Activated CD8-positive, alpha-beta T cell treated with anti-CD3 and anti-CD28 coated beads for 36 hours (primary cell): ENCODE data around the gene UBAC2. TPM values are rescaled to one million over a fixed set of nuclear protein-coding genes. Genes with fewer than 3 reads are reported as not detected.

Experiments
- ATAC-seq: fragments of 200-7000 bp; cut with Tn5 transposase; one replicate; pipeline ENCODE4 v1.10.0; 2021; ENCODE audit warnings: mild to moderate bottlenecking, moderate library complexity
- CTCF ChIA-PET: fragments of 350-600 bp; sonication (Branson Sonifier 250); formaldehyde crosslinking; loops from one replicate; lab custom pipeline; 2021; ENCODE audit warnings: antibody characterized with exemption; lab: Charles Lee
- POLR2A ChIA-PET: fragments of 350-600 bp; sonication (Branson Sonifier 250); formaldehyde crosslinking; loops from one replicate; lab custom pipeline; 2021; ENCODE audit warnings: antibody characterized with exemption; lab: Charles Lee
- DNase-seq: peaks from one replicate; pipeline ENCODE4 v3.0.0-alpha.2; 2020
- H3K27ac Mint-ChIP-seq: one replicate; pipeline ENCODE4 v1.8.0; 2021; ENCODE audit warnings: mild to moderate bottlenecking, mixed read lengths
- H3K27me3 Mint-ChIP-seq: one replicate; pipeline ENCODE4 v1.8.0; 2021; ENCODE audit warnings: mixed read lengths
- H3K36me3 Mint-ChIP-seq: one replicate; pipeline ENCODE4 v1.8.0; 2021; ENCODE audit warnings: low read depth, mixed read lengths
- H3K4me1 Mint-ChIP-seq: one replicate; pipeline ENCODE4 v1.8.0; 2021; ENCODE audit warnings: low read depth, mixed read lengths
- H3K4me3 Mint-ChIP-seq: one replicate; pipeline ENCODE4 v1.8.0; 2021; ENCODE audit warnings: mild to moderate bottlenecking, moderate library complexity, mixed read lengths
- H3K9me3 Mint-ChIP-seq: one replicate; pipeline ENCODE4 v1.8.0; 2021; ENCODE audit warnings: mixed read lengths
- CTCF ChIP-seq: fragments of 200-600 bp; IDR thresholded peaks from one replicate; pipeline ENCODE4 v1.8.0; 2022; ENCODE audit warnings: antibody characterized with exemption, mild to moderate bottlenecking
- intact Hi-C: fragments of 100-400 bp; cut with micrococcal nuclease; formaldehyde crosslinking; loops from one replicate; pipeline ENCODE4 v1.10.0; 2022
- total RNA-seq, 2 experiments: library from RNA; stranded (reverse); gene quantifications; one replicate each; pipeline ENCODE4 v1.2.3, GENCODE V29; 2021

Gene UBAC2
- total RNA-seq, 2 experiments from 2014 or later: 63.7 to 68.4 TPM

- Mint-ChIP-seq H3K9me3 (no peaks in the 10 kb centered on the region), H3K4me1 (peaks cover 91% of the 10 kb centered on the region), H3K27ac (peak overlapping the region; percentile 64), H3K4me3 (no peak overlapping the region), H3K36me3 (peaks cover 78% of the 10 kb centered on the region), H3K27me3 (no peaks in the 10 kb centered on the region)
- ATAC-seq: no peak
- ChIA-PET POLR2A (interaction anchor here (0.6 to 2.8 kb wide), 4 partner anchors 8 to 142 kb away, joined by 3 to 14 read pairs (median 4); partner anchors contain the start of gene TM9SF2), CTCF (interaction anchor here (0.6 to 2.9 kb wide), 10 partner anchors 8 to 183 kb away, joined by 3 to 16 read pairs (median 4); no protein-coding TSS in a partner anchor)
- TF ChIP-seq CTCF: peak; percentile 25
- intact Hi-C loops: no loop called here
- no peak for DNase-seq
These were observed 158.9 kb downstream of the UBAC2 start for GRCh38 chr13:99359528-99359927.

GRCh38 chr13:99360696-99361095 lies 160.0 kb downstream of the UBAC2 start:
- Mint-ChIP-seq H3K4me3 (no peak overlapping the region), H3K27ac (peak overlapping the region; percentile 64), H3K9me3 (no peaks in the 10 kb centered on the region), H3K4me1 (peaks cover 87% of the 10 kb centered on the region), H3K36me3 (peaks cover 67% of the 10 kb centered on the region), H3K27me3 (no peaks in the 10 kb centered on the region)
- ChIA-PET CTCF (interaction anchor here (0.7 to 2.9 kb wide), 7 partner anchors 9 to 105 kb away, joined by 3 to 16 read pairs (median 7); no protein-coding TSS in a partner anchor), POLR2A (interaction anchor here (0.7 to 2.8 kb wide), 5 partner anchors 11 to 84 kb away, joined by 3 to 14 read pairs (median 3); no protein-coding TSS in a partner anchor)
- intact Hi-C loops: no loop called here
- ATAC-seq: no peak
- no peak for TF ChIP-seq CTCF
- no peak for DNase-seq

GRCh38 chr13:99361197-99361596 lies 160.5 kb downstream of the UBAC2 start:
- no peak for TF ChIP-seq CTCF
- peaks cover 87% of the 10 kb centered on the region for H3K4me1 Mint-ChIP-seq
- ChIA-PET CTCF (interaction anchor here (0.7 to 2.9 kb wide), 7 partner anchors 9 to 105 kb away, joined by 3 to 16 read pairs (median 7); no protein-coding TSS in a partner anchor), POLR2A (interaction anchor here (1.2 to 2.8 kb wide), 4 partner anchors 10 to 21 kb away, joined by 3 to 14 read pairs (median 5); no protein-coding TSS in a partner anchor)
- no peaks in the 10 kb centered on the region for H3K9me3 Mint-ChIP-seq
- intact Hi-C loops: no loop called here
- H3K27ac Mint-ChIP-seq: peak overlapping the region; percentile 88
- H3K36me3 Mint-ChIP-seq: peaks cover 66% of the 10 kb centered on the region
- no peak overlapping the region for H3K4me3 Mint-ChIP-seq
- ATAC-seq: no peak
- no peak for DNase-seq
- no peaks in the 10 kb centered on the region for H3K27me3 Mint-ChIP-seq

- Mint-ChIP-seq H3K4me1 (peaks cover 86% of the 10 kb centered on the region), H3K36me3 (peaks cover 62% of the 10 kb centered on the region), H3K9me3 (no peaks in the 10 kb centered on the region), H3K27ac (peak overlapping the region; percentile 40), H3K27me3 (no peaks in the 10 kb centered on the region), H3K4me3 (no peak overlapping the region)
- ATAC-seq (no peak), DNase-seq (no peak)
- no peak for TF ChIP-seq CTCF
- CTCF ChIA-PET: interaction anchor here (0.7 to 1.3 kb wide), 2 partner anchors 32 to 74 kb away, joined by 3 to 4 read pairs; no protein-coding TSS in a partner anchor
- intact Hi-C loops: no loop called here
- POLR2A ChIA-PET: interaction anchor here (0.7 to 2.8 kb wide), 3 partner anchors 11 to 72 kb away, joined by 3 to 14 read pairs (median 6); no protein-coding TSS in a partner anchor
These were observed 161.7 kb downstream of the UBAC2 start for GRCh38 chr13:99362362-99362761.

- Mint-ChIP-seq H3K36me3 (peaks cover 63% of the 10 kb centered on the region), H3K9me3 (no peaks in the 10 kb centered on the region), H3K27me3 (no peaks in the 10 kb centered on the region), H3K4me3 (no peak overlapping the region), H3K4me1 (peaks cover 87% of the 10 kb centered on the region), H3K27ac (peak overlapping the region; percentile 64)
- CTCF ChIA-PET: no interaction called here
- TF ChIP-seq CTCF: no peak
- POLR2A ChIA-PET: interaction anchor here (1.0 kb wide), 1 partner anchor 57 kb away, joined by 4 read pairs; no protein-coding TSS in a partner anchor
- ATAC-seq (no peak), DNase-seq (no peak)
- intact Hi-C loops: no loop called here
These were observed 162.7 kb downstream of the UBAC2 start for GRCh38 chr13:99363391-99363790.
